CD8-positive, alpha-beta memory T cell (primary cell): ENCODE results near the gene TNFRSF14. TPM values are rescaled to one million over a fixed set of nuclear protein-coding genes. Genes with fewer than 3 reads are reported as not detected.

ENCODE experiments used
- CTCF ChIA-PET: fragments of 350-600 bp; sonication (Branson Sonifier 250); formaldehyde crosslinking; loops from one replicate; lab custom pipeline; 2021; ENCODE audit warnings: antibody characterized with exemption; lab: Charles Lee
- POLR2A ChIA-PET: fragments of 350-600 bp; sonication (Branson Sonifier 250); formaldehyde crosslinking; loops from one replicate; lab custom pipeline; 2021; ENCODE audit warnings: antibody characterized with exemption; lab: Charles Lee
- DNase-seq, 5 donors: peaks; one replicate each; pipeline versions ENCODE4 v3.0.0 to v3.0.0-alpha.2; 2020 to 2022; ENCODE audit warnings: mixed read lengths in 1 of 5
- H3K27ac ChIP-seq: one replicate; pipeline ENCODE4 v1.7.0; 2013; ENCODE audit warnings: low read depth, mild to moderate bottlenecking, low read length, moderate library complexity
- H3K27me3 ChIP-seq: 2 replicates; pipeline ENCODE4 v1.7.0; 2013; ENCODE audit warnings: low read length, mild to moderate bottlenecking; ENCODE audit not compliant: insufficient read depth, poor library complexity, severe bottlenecking
- H3K36me3 ChIP-seq: 2 replicates; pipeline ENCODE4 v1.7.0; 2013; ENCODE audit warnings: mild to moderate bottlenecking, low read length, moderate library complexity; ENCODE audit not compliant: insufficient read depth
- H3K4me1 ChIP-seq: 2 replicates; pipeline ENCODE4 v1.7.0; 2013; ENCODE audit warnings: mild to moderate bottlenecking, low read length, moderate library complexity; ENCODE audit not compliant: insufficient read depth
- H3K4me3 ChIP-seq: 2 replicates; pipeline ENCODE4 v1.7.0; 2013; ENCODE audit warnings: mild to moderate bottlenecking, low read length
- H3K9me3 ChIP-seq: 2 replicates; pipeline ENCODE4 v1.7.0; 2013; ENCODE audit warnings: mild to moderate bottlenecking, low read length
- H3K27ac Mint-ChIP-seq, 8 donors: one replicate each; pipeline ENCODE4 v1.8.0; 2020 to 2021; ENCODE audit warnings: mixed read lengths in 8 of 8, mild to moderate bottlenecking in 6 of 8, inconsistent platforms in 3 of 8, moderate library complexity in 3 of 8
- H3K27me3 Mint-ChIP-seq, 2 donors: one replicate each; pipeline ENCODE4 v1.8.0; 2020 to 2021; ENCODE audit warnings: mixed read lengths in 2 of 2, mild to moderate bottlenecking in 1 of 2, moderate library complexity in 1 of 2
- H3K36me3 Mint-ChIP-seq, 3 donors: one replicate each; pipeline ENCODE4 v1.8.0; 2020 to 2021; ENCODE audit warnings: mixed read lengths in 3 of 3, inconsistent platforms in 1 of 3, mild to moderate bottlenecking in 1 of 3
- H3K4me1 Mint-ChIP-seq, 3 donors: one replicate each; pipeline ENCODE4 v1.8.0; 2020 to 2021; ENCODE audit warnings: mixed read lengths in 3 of 3, inconsistent platforms in 1 of 3, mild to moderate bottlenecking in 1 of 3
- H3K4me3 Mint-ChIP-seq, 7 donors: one replicate each; pipeline ENCODE4 v1.8.0; 2020 to 2021; ENCODE audit warnings: mixed read lengths in 7 of 7, mild to moderate bottlenecking in 6 of 7, moderate library complexity in 4 of 7, inconsistent platforms in 2 of 7
- H3K9me3 Mint-ChIP-seq, 5 donors: one replicate each; pipeline ENCODE4 v1.8.0; 2020 to 2022; ENCODE audit warnings: mixed read lengths in 5 of 5, mild to moderate bottlenecking in 3 of 5, moderate library complexity in 2 of 5, inconsistent platforms in 1 of 5
- polyA plus RNA-seq: library from polyadenylated mRNA; unstranded; fragments of 300-500 nt; fragmentation: Illumina TruSeq; gene quantifications from one replicate; pipeline ENCODE4 v1.2.3, GENCODE V29; 2021
- total RNA-seq, 2 experiments: library from RNA; stranded (reverse); gene quantifications; one replicate each; pipeline ENCODE4 v1.2.3, GENCODE V29; 2021

The TNFRSF14 gene
- total and polyA plus RNA-seq, 3 experiments from 2014 or later, result 51.6 to 168 (median 164) TPM

DNA sequence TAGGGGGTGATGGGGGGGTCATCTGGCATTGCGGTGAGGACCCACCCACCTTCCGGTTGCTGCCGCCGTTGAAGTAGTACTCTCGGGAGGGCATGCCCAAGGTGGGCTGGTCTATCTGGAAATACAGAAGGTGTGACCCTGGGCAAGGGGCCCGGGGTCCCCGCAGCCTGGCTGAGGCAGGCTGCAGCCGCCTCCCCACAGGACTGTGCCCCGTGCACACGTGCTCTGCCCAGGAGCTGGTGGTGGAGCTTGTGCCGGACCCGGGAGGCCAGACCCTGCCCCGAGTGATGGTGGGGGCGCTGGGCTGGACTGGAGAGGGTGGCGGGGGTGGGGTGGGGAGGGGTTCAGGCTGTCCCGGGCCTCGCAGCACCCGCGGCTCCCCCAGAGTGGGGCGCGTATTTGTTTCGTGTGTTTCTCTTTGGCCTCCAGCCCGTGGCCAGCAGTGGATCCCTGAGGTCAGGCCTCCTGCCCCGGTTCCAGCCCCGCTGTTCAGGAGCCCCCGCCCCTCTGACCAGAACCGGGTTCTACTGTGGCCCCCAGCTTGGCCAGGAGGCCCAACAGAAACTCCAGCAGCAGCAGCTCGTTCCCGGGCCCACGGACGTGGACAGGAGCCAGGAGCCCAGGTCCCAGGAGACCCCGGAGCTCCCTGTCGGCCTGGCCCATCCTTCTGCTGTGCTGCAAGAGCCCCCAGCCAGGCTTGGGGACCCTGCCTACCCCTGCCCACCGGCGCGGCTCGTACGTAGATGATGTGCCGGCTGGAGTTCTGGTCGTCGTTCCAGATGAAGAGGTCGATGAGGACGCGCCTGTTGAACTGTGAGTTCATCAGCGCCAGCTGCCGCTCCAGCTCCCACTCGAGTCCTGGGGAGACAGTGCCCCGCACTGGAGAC is 49.6 kb downstream of the TNFRSF14 start:
- Mint-ChIP-seq H3K27me3 (peaks cover 3 to 5% of the 10 kb centered on the region in 2 donors), H3K27ac (no peak overlapping the region), H3K4me1 (peaks cover 0 to 1% (median 0%) of the 10 kb centered on the region in 3 donors), H3K9me3 (no peaks in the 10 kb centered on the region), H3K36me3 (no peaks in the 10 kb centered on the region), H3K4me3 (no peak overlapping the region)
- Histone ChIP-seq H3K36me3 (no peaks in the 10 kb centered on the region), H3K9me3 (no peaks in the 10 kb centered on the region), H3K27ac (no peak overlapping the region), H3K27me3 (no peaks in the 10 kb centered on the region), H3K4me3 (no peak overlapping the region), H3K4me1 (no peaks in the 10 kb centered on the region)
- ChIA-PET CTCF (no interaction called here), POLR2A (no interaction called here)
- DNase-seq, result no peak

DNA sequence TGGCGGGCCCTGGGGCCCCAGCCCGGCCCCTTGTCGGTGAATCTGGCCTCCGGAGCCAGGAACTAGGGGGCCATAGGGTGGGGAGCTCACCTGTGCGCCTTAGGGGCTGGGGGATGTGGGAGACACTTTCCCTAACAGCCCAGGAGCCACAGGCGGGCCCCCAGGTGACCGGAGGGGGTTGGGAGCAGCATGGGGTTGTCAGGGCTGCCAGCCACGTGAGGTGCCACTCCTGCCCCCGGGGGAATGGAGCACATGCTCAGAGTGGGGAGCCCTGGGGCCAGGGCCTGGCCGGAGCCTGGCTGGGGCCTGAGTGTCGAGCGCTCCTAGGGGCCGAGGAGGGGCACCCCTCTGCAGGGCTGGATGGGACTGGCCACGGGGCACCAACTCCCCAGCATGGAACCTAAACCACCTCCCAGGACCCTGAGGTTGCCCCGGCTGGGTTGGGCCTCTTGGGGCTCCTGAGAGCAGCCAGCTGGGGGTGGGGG is 50.3 kb downstream of the TNFRSF14 start:
- H3K4me1 ChIP-seq, result no peaks in the 10 kb centered on the region
- H3K9me3 ChIP-seq, result no peaks in the 10 kb centered on the region
- POLR2A ChIA-PET, result no interaction called here
- DNase-seq, result no peak
- no peak overlapping the region for H3K4me3 ChIP-seq
- H3K27me3 Mint-ChIP-seq, result peaks cover 3 to 5% of the 10 kb centered on the region in 2 donors
- H3K4me3 Mint-ChIP-seq, result no peak overlapping the region
- no peaks in the 10 kb centered on the region for H3K9me3 Mint-ChIP-seq
- CTCF ChIA-PET, result no interaction called here
- no peak overlapping the region for H3K27ac Mint-ChIP-seq
- H3K27me3 ChIP-seq, result no peaks in the 10 kb centered on the region
- no peaks in the 10 kb centered on the region for H3K36me3 ChIP-seq
- H3K36me3 Mint-ChIP-seq, result no peaks in the 10 kb centered on the region
- no peak overlapping the region for H3K27ac ChIP-seq
- peaks cover 0 to 1% (median 0%) of the 10 kb centered on the region in 3 donors for H3K4me1 Mint-ChIP-seq

DNA sequence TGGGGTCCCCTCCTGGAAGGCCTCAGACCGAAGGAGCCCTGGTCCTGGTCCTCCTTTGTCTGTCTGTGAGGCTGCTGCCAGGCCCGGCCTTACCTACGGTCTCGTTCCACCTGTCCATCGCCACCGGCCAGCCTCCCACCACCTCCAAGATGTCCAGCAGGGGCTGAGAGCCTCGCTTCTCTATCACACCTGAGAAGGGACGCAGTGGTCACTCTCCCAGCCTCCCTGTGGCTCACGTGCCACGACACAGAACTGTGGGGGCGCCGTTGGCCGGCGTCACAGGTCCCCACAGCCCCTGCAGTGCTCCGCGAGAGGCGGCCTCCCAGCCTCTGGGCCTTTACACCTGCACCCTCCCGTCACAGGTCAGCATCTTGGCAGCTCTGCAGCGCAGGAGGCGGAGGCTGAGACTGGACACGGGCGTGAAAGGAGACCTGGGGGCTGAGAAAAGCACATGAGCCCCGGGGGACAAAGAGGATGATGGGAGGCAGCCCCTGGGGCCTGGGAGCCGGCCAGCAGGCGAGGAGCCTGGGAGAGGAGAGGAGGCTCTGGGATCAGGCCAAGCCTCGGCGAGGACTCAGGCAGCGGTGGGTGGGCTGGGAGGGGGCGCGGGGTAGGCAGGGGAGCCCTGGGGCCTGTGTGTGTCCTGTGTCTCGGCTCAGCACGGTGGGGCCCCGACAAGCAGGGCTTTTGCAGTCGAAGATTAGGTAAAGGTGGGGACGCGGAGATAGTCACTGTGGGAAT is 50.9 kb downstream of the TNFRSF14 start:
- CTCF ChIA-PET, result no interaction called here
- no peaks in the 10 kb centered on the region for H3K27me3 ChIP-seq
- no peak overlapping the region for H3K4me3 ChIP-seq
- no peaks in the 10 kb centered on the region for H3K9me3 ChIP-seq
- H3K4me1 Mint-ChIP-seq, result peaks cover 0 to 1% (median 0%) of the 10 kb centered on the region in 3 donors
- peaks cover 1 to 5% of the 10 kb centered on the region in 2 donors for H3K27me3 Mint-ChIP-seq
- H3K27ac Mint-ChIP-seq, result no peak overlapping the region
- H3K36me3 Mint-ChIP-seq, result no peaks in the 10 kb centered on the region
- no peak overlapping the region for H3K4me3 Mint-ChIP-seq
- DNase-seq, result no peak
- POLR2A ChIA-PET, result no interaction called here
- H3K27ac ChIP-seq, result no peak overlapping the region
- H3K9me3 Mint-ChIP-seq, result no peaks in the 10 kb centered on the region
- H3K36me3 ChIP-seq, result no peaks in the 10 kb centered on the region
- no peaks in the 10 kb centered on the region for H3K4me1 ChIP-seq

DNA sequence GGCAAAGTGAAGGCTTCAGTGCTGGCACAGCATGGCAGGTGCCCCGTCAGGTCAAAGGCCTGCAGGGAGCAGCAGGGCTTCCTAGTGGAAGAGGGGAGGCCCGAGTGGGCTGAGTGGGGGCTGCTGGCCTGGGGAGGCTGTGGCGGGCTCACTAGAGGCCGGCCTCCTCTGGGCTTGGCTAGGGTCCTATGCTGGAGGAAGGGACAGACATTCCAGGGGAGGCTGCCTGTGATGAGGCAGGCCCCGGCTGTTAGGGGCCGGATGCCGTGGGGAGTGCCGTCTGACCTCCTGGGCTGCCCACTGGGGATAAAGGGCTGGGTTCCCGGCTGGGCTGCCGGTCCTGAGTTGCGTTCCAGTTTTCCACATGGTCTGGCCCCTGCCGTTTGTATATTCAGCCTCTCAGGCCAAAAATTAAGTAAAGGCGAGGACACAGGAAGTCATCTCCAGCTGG is 51.5 kb downstream of the TNFRSF14 start:
- Histone ChIP-seq H3K27ac (no peak overlapping the region), H3K9me3 (no peaks in the 10 kb centered on the region), H3K4me3 (no peak overlapping the region), H3K4me1 (no peaks in the 10 kb centered on the region), H3K27me3 (no peaks in the 10 kb centered on the region), H3K36me3 (no peaks in the 10 kb centered on the region)
- POLR2A ChIA-PET, result no interaction called here
- no peak for DNase-seq
- H3K4me3 Mint-ChIP-seq, result no peak overlapping the region
- no peak overlapping the region for H3K27ac Mint-ChIP-seq
- H3K36me3 Mint-ChIP-seq, result no peaks in the 10 kb centered on the region
- H3K9me3 Mint-ChIP-seq, result no peaks in the 10 kb centered on the region
- peaks cover 3% of the 10 kb centered on the region in 2 donors for H3K27me3 Mint-ChIP-seq
- H3K4me1 Mint-ChIP-seq, result peaks cover 0 to 1% (median 0%) of the 10 kb centered on the region in 3 donors
- CTCF ChIA-PET, result no interaction called here

DNA sequence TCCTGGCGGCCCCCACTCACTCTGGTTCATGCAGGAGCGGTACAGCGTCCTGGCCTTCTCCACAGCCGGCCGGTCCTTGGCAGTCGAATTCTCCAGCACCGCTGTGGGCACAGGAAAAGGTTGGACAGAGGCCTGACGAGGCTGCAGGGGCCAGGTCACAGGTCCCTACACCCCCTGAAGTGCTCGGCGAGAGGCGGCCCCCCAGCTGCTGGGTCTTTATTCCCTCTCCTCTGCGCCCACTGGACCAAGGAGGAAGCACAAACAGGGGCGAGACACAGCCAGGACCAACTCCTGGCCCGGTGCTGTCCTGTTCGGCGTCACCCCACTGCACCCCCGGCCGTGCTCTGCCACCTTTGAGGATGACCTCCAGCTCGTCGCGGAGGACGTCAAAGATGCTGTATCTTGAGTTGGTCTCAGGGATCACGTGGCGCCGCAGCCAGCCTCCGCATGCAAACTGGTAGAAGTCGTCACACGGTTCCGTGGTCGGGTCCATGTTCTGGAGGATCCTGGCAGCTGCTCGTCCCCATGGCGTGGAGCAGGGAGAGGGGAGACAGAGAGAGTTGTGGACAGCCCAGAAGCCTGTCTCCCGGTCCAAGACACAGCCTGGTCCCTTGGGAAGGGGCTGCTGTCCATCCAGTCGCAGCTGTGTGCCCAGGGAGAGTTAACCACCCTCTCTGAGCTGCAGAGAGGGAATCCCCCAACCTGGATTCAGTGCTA is 53.3 kb downstream of the TNFRSF14 start:
- no peak for DNase-seq
- no peaks in the 10 kb centered on the region for H3K4me1 ChIP-seq
- H3K27ac ChIP-seq, result no peak overlapping the region
- no peaks in the 10 kb centered on the region for H3K9me3 ChIP-seq
- peaks cover 10 to 12% of the 10 kb centered on the region in 2 donors for H3K27me3 Mint-ChIP-seq
- H3K4me3 ChIP-seq, result no peak overlapping the region
- POLR2A ChIA-PET, result no interaction called here
- no peaks in the 10 kb centered on the region for H3K27me3 ChIP-seq
- no peak overlapping the region for H3K27ac Mint-ChIP-seq
- H3K36me3 ChIP-seq, result no peaks in the 10 kb centered on the region
- peaks cover 6 to 15% (median 10%) of the 10 kb centered on the region in 5 donors for H3K9me3 Mint-ChIP-seq
- CTCF ChIA-PET, result no interaction called here
- peaks cover 0 to 13% (median 3%) of the 10 kb centered on the region in 3 donors for H3K36me3 Mint-ChIP-seq
- H3K4me3 Mint-ChIP-seq, result no peak overlapping the region
- H3K4me1 Mint-ChIP-seq, result peaks cover 0 to 1% (median 0%) of the 10 kb centered on the region in 3 donors

DNA sequence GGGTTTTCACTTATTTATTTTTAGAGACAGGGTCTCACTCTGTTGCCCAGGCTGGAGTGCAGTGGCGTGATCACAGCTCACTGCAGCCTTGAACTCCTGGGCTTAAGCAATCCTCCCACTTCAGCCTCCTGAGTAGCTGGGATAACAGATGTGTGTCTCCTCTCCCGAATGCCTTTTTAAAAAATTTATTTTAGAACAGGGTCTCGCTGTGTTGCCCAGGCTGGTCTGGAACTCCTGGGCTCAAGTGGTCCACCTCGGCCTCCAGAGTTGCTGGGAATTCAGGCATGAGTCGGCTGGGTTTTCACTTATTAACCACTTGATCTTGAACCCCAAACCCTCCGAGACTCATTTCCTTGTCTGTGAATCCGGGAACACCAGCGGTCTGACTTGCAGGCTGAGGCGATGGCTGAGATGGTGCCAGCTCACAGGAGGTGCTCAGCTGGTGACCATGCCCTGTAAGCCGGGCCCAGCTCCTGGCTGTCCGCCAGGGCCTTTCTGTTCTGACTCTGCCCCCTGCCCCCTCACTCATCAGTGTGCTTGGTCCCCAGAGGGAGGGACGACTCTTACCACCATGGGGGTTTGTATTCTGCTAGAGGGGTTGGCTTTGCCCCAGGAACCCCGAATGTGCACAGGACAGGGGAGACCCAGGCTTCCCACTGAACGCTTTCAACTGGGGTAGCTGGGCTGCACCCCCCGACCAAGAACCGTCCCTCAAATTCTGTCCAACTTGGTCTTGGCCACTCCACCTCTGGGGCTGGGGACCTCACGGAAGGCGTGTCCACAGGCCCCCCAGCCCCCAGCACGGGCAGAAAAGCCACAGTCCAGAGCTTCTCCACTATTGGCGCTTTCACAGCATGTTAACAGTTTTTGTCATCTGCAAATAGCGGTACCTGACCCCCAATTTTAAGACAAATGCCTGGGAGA is 54.1 kb downstream of the TNFRSF14 start:
- H3K4me3 Mint-ChIP-seq, result no peak overlapping the region
- H3K36me3 Mint-ChIP-seq, result peaks cover 0 to 20% (median 3%) of the 10 kb centered on the region in 3 donors
- Histone ChIP-seq H3K27ac (no peak overlapping the region), H3K4me1 (no peaks in the 10 kb centered on the region), H3K4me3 (no peak overlapping the region), H3K9me3 (no peaks in the 10 kb centered on the region), H3K36me3 (no peaks in the 10 kb centered on the region), H3K27me3 (no peaks in the 10 kb centered on the region)
- peaks cover 12 to 23% (median 13%) of the 10 kb centered on the region in 5 donors for H3K9me3 Mint-ChIP-seq
- ChIA-PET CTCF (no interaction called here), POLR2A (no interaction called here)
- H3K4me1 Mint-ChIP-seq, result peaks cover 0 to 1% (median 0%) of the 10 kb centered on the region in 3 donors
- no peak for DNase-seq
- no peak overlapping the region for H3K27ac Mint-ChIP-seq
- H3K27me3 Mint-ChIP-seq, result peaks cover 12% of the 10 kb centered on the region in 2 donors

DNA sequence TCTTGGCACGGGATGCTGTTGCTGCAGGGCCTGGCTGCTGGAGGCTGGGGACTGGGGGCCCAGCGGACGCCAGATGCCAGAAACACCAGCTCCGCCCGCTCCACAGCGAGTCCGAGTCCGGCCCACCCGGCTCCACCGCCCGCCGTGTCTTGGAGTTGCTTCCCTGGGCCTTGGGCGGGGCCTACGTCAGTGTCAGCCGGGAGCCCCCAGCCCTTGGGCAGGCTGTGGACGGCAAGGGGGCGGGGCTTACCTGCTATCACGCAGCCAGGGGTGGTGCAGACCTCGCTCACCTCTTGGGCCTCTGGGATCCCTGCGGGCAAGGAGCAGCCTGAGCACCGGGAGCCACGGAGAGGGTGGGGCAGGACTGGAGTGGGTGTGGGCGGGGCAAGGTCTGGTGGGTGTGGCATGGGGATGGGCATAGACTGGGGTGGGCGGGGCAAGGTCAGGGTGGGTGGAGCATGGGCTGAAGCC is 54.9 kb downstream of the TNFRSF14 start:
- ChIA-PET CTCF (no interaction called here), POLR2A (no interaction called here)
- H3K4me3 ChIP-seq, result no peak overlapping the region
- H3K27me3 ChIP-seq, result no peaks in the 10 kb centered on the region
- no peaks in the 10 kb centered on the region for H3K4me1 ChIP-seq
- no peaks in the 10 kb centered on the region for H3K9me3 ChIP-seq
- Mint-ChIP-seq H3K27me3 (peaks cover 12 to 14% of the 10 kb centered on the region in 2 donors), H3K9me3 (peaks cover 18 to 28% (median 20%) of the 10 kb centered on the region in 5 donors), H3K4me1 (peaks cover 0 to 1% (median 0%) of the 10 kb centered on the region in 3 donors), H3K4me3 (no peak overlapping the region), H3K27ac (no peak overlapping the region), H3K36me3 (peaks cover 0 to 26% (median 3%) of the 10 kb centered on the region in 3 donors)
- DNase-seq, result peak in 1 of 5 donors; percentile 44
- no peaks in the 10 kb centered on the region for H3K36me3 ChIP-seq
- no peak overlapping the region for H3K27ac ChIP-seq
